ENCODE measurements around the gene DRC7.
"Not testable (repeated sequence)": the region's sequence is repeated elsewhere in the genome, so short reads cannot be mapped to it uniquely, and the experiment has no call there.

The DRC7 gene

DNA sequence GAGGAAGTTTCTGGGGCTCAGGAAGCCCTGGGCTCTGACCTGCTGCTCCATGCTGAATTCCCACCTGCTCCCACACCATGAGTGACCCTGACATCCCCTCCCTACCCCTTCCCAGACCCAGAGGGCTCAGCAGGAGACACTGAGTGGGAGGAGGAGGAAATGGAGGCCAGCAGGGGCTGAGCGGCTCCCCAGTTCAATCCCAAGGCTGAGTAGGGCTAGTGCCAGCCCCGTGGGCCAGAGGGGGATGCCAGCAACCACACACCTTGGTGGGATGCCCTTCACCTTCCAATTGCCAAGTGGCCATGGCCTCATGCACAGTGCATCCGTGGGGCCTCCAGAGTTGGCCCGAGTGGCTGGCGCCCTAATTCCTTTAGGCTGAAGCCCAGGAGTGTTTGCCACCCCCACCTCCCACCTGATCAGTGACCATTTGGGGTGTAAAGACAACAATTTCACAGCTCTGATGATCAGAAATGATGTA is 27.5 kb upstream of the DRC7 start:
- no peak for TF ChIP-seq CTCF (IDR thresholded peaks at IDR 0.05; ENCODE audit: insufficient read depth, missing control alignments)
- FAIRE-seq: no peak
- DNase-seq (ENCODE audit: insufficient read length, low spot score): no peak

DNA sequence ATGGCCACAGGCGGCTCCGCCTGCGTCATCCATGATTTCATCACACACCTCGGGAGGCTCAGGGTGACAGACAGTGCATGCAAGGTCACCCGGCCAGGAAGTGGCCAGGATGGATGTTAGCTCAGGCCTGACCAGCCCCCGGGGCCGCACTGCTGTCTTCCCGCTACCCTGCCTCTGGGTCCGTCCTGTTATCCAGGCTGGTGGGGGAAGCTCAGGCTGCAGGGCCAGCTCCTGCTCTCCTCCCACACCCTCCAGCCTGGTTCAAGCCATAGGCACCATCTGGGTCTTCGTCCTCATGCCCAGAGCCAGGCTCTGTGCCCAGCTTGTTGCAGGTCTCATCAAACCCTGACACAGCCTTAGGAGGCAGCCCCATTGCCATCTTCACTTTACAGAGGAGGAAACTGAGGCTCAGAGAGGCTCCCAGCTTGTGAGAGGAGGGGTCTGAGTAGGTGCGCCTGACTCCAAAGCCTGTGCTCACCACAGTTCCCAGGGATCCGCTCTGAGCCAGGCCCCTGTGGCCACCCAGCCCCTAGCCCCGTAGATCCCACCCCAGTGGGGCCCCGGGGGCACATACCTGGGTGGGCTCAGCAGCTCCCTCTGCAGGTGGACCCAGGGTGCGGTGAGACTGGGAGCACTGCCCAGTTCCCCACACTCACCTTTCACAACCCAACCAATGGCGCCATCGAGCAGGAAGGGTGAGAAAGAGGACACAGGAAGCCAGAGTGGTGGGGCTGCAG is 26.9 kb upstream of the DRC7 start:
- no peak for TF ChIP-seq CTCF (IDR thresholded peaks at IDR 0.05; ENCODE audit: insufficient read depth, missing control alignments)
- DNase-seq (ENCODE audit: insufficient read length, low spot score): no peak
- FAIRE-seq: no peak

- no peak for TF ChIP-seq CTCF (IDR thresholded peaks at IDR 0.05; ENCODE audit: insufficient read depth, missing control alignments)
- DNase-seq (ENCODE audit: insufficient read length, low spot score) (no peak), FAIRE-seq (no peak)
Measured at GRCh38 chr16:57668263-57668571, 26.4 kb upstream of the DRC7 start, which contains the start of gene ADGRG3. Gene ADGRG3, plus strand, starts transcription at chr16:57668306. Its CDS starts 42 bp downstream, at chr16:57668348.

DNA sequence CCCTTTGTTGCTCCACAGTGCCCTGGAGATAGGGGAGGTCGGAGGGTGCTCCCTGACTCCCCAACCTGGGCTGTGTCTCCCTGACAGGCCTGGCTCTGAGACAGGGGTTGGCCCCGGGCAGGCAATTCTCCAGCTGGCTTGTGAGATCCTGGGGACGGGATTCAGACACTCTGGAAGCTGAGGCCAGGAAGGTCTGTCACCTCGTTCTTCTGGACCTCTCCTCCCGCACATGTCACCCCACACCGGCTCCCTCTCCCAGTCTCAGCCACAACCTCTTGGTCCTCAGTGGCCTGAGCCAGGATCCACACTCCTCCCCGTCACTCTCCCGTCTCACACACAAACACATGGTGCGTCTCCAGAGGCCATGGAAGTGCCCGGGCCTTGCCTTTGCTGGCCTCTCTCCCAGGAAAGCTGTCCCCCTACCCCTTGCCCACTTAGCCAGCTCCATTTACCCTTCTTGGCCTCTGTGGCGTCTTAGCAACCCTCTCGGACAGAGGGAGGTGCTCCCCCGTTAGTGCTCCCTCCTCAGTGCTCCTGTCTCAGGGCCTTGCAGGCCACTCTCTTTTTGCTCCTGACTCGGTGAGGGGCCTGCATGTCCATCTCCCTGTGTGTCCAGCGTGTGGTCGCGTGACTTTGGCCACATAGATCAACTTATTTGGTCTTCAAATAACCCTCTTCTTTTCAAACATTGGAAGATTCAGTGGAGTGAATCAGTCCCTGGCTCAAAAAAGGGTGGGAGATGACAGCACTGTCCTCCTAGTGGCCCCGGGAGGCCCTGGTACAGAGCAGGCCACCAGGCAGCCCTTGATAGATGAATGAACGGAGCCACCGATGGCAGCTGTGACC is 25.8 kb upstream of the DRC7 start:
- no peak for FAIRE-seq
- no peak for DNase-seq (ENCODE audit: insufficient read length, low spot score)
- no peak for TF ChIP-seq CTCF (IDR thresholded peaks at IDR 0.05; ENCODE audit: insufficient read depth, missing control alignments)

- FAIRE-seq (no peak), DNase-seq (ENCODE audit: insufficient read length, low spot score) (no peak)
- TF ChIP-seq CTCF (IDR thresholded peaks at IDR 0.05; ENCODE audit: insufficient read depth, missing control alignments): no peak
Measured at GRCh38 chr16:57669476-57670162, 25.0 kb upstream of the DRC7 start.

DNA sequence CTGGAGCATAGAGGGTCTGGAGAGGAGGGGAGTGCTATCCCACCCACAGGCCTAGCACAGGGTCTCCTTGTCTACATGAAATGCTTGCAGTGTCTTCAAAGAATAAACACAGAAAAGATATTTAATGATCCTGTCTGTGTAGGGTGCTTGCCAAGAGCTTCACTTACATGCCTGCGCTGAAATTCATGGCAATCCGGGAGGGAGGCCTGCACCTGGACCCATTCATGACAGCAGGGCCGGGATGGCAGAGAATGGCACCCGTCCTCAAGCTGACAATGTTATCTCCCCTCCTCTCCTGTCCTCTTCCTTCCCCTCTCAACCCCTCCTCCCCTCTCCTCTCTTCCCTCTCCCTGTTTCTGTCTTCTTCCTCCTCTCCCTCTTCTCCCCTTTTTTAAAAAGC is 24.4 kb upstream of the DRC7 start:
- DNase-seq (ENCODE audit: insufficient read length, low spot score) (no peak), FAIRE-seq (no peak)
- no peak for TF ChIP-seq CTCF (IDR thresholded peaks at IDR 0.05; ENCODE audit: insufficient read depth, missing control alignments)

DNA sequence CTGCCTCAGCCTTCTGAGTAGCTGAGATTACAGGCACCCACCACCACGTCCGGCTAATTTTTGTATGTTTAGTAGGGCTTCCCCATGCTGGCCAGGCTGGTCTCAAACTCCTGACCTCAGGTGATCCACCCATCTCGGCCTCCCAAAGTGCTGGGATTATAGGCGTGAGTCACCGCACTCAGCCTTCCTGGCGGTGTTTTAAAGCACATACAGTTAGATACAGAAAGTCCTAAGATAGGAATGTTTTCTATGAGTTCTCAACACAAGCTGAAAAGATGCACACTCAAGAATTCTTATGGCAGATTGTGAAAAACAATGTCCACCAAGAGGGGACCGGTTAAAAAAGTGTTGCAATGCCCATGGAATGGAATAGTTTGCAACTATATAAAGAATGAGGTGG is 23.2 kb upstream of the DRC7 start:
- not testable (repeated sequence) for FAIRE-seq

More for the DNA sequence above, 23.2 kb upstream of the DRC7 start:
- not testable (repeated sequence) for DNase-seq (ENCODE audit: insufficient read length, low spot score)
